IPS DF 19.7 (cell line): ENCODE data around the gene NOP14.
"Not testable (repeated sequence)": the region's sequence is repeated elsewhere in the genome, so short reads cannot be mapped to it uniquely, and the experiment has no call there.

Experiments
- DNase-seq: peaks from one replicate; pipeline ENCODE4 v3.0.0-alpha.2; 2013; ENCODE audit warnings: low read depth, low spot score

NOP14 gene

GRCh38 chr4:2931512-2932301 lies 31.5 kb downstream of the NOP14 start:
- DNase-seq: no peak

GRCh38 chr4:2930758-2931511 lies 32.3 kb downstream of the NOP14 start:
- DNase-seq: no peak

- no peak for DNase-seq
These were observed 33.0 kb downstream of the NOP14 start for GRCh38 chr4:2930135-2930757.

- DNase-seq: no peak
These were observed 33.7 kb downstream of the NOP14 start for GRCh38 chr4:2929469-2929868.

GRCh38 chr4:2928242-2929176 lies 34.7 kb downstream of the NOP14 start:
- no peak for DNase-seq

GRCh38 chr4:2927696-2928075 lies 35.5 kb downstream of the NOP14 start:
- DNase-seq: no peak

- DNase-seq: no peak
These were observed 36.0 kb downstream of the NOP14 start for GRCh38 chr4:2927016-2927695.

- DNase-seq: no peak
These were observed 37.0 kb downstream of the NOP14 start for GRCh38 chr4:2925931-2926860.

- DNase-seq: no peak
These were observed 37.7 kb downstream of the NOP14 start for GRCh38 chr4:2925496-2925895.

GRCh38 chr4:2924765-2925301 lies 38.4 kb downstream of the NOP14 start:
- no peak for DNase-seq

GRCh38 chr4:2924286-2924685 lies 38.9 kb downstream of the NOP14 start:
- no peak for DNase-seq

GRCh38 chr4:2923668-2924173 lies 39.5 kb downstream of the NOP14 start:
- DNase-seq: no peak

- DNase-seq: no peak
These were observed 40.1 kb downstream of the NOP14 start for GRCh38 chr4:2923141-2923551.

GRCh38 chr4:2922453-2923101 lies 40.6 kb downstream of the NOP14 start:
- peak; percentile 65 for DNase-seq

GRCh38 chr4:2918714-2919113 lies 44.5 kb downstream of the NOP14 start:
- DNase-seq: not testable (repeated sequence)

GRCh38 chr4:2918300-2918699 lies 44.9 kb downstream of the NOP14 start:
- DNase-seq: not testable (repeated sequence)

- DNase-seq: not testable (repeated sequence)
These were observed 46.5 kb downstream of the NOP14 start for GRCh38 chr4:2916696-2917095.

GRCh38 chr4:2915789-2916188 lies 47.4 kb downstream of the NOP14 start:
- DNase-seq: no peak
